Caco-2 (cell line): ENCODE measurements around the gene ZFP28. TPM values are rescaled to one million over a fixed set of nuclear protein-coding genes. Genes with fewer than 3 reads are reported as not detected.

Experiments used
- BruUV-seq: library from RNA; stranded (reverse); fragments of 400-500 nt; replicated peaks from 2 replicates; lab custom pipeline; 2021; lab: Mats Ljungman, UMichigan
- CTCF ChIA-PET: fragments of 300-600 bp; sonication (Branson Sonifier 250); formaldehyde crosslinking; loops from one replicate; lab custom pipeline; 2022; ENCODE audit warnings: antibody characterized with exemption; lab: Charles Lee
- POLR2A ChIA-PET: fragments of 300-600 bp; sonication (Branson Sonifier 250); formaldehyde crosslinking; loops from one replicate; lab custom pipeline; 2022; ENCODE audit warnings: antibody characterized with exemption; lab: Charles Lee
- DNase-seq, 2 experiments: peaks; one replicate each; pipeline versions ENCODE4 v3.0.0 to v3.0.0-alpha.2; 2020 to 2022
- H3K27me3 ChIP-seq: replicated peaks from 2 replicates; pipeline ENCODE4 v1.6.0; 2011; ENCODE audit warnings: low read length; ENCODE audit not compliant: control insufficient read depth, insufficient read depth
- H3K36me3 ChIP-seq: 2 replicates; pipeline ENCODE4 v1.5.1; 2011; ENCODE audit warnings: low read length; ENCODE audit not compliant: control insufficient read depth, insufficient read depth
- H3K4me1 ChIP-seq: fragments of 250-450 bp; sonication (Bioruptor Pico); 2 replicates; pipeline ENCODE4 v1.5.1; 2020; ENCODE audit warnings: mild to moderate bottlenecking
- H3K4me3 ChIP-seq: 2 replicates; pipeline ENCODE4 v1.5.1; 2011; ENCODE audit warnings: low read depth, mild to moderate bottlenecking, control low read depth, low read length
- H3K9me3 ChIP-seq: fragments of 250-450 bp; sonication (Bioruptor Pico); 2 replicates; pipeline ENCODE4 v1.5.1; 2020; ENCODE audit warnings: mild to moderate bottlenecking, moderate library complexity
- H3K27ac Mint-ChIP-seq: one replicate; pipeline ENCODE4 v1.8.0; 2022; ENCODE audit warnings: mixed read lengths; ENCODE audit not compliant: unreplicated experiment
- H3K27me3 Mint-ChIP-seq: one replicate; pipeline ENCODE4 v1.8.0; 2022; ENCODE audit warnings: mixed read lengths; ENCODE audit not compliant: insufficient read depth, unreplicated experiment
- H3K36me3 Mint-ChIP-seq: one replicate; pipeline ENCODE4 v1.8.0; 2022; ENCODE audit warnings: mild to moderate bottlenecking, mixed read lengths; ENCODE audit not compliant: insufficient read depth, unreplicated experiment
- H3K4me1 Mint-ChIP-seq: one replicate; pipeline ENCODE4 v1.8.0; 2022; ENCODE audit warnings: low read depth, mixed read lengths; ENCODE audit not compliant: unreplicated experiment
- H3K4me3 Mint-ChIP-seq: one replicate; pipeline ENCODE4 v1.8.0; 2022; ENCODE audit warnings: mild to moderate bottlenecking, moderate library complexity, mixed read lengths; ENCODE audit not compliant: unreplicated experiment
- H3K9me3 Mint-ChIP-seq: one replicate; pipeline ENCODE4 v1.8.0; 2022; ENCODE audit warnings: mixed read lengths; ENCODE audit not compliant: unreplicated experiment
- CTCF ChIP-seq, 2 experiments: fragments of 200-600 bp in 1 of 2; IDR thresholded peaks; 1 replicate in 1 of 2; 2 replicates in 1 of 2; pipeline versions ENCODE4 v1.5.1 to v1.8.0; 2011 to 2022; ENCODE audit warnings: antibody characterized with exemption in 1 of 2, control low read depth in 1 of 2, inconsistent platforms in 1 of 2, low read depth in 1 of 2, low read length in 1 of 2, mild to moderate bottlenecking in 1 of 2, moderate library complexity in 1 of 2; ENCODE audit not compliant: insufficient read depth in 1 of 2, severe bottlenecking in 1 of 2, unreplicated experiment in 1 of 2
- intact Hi-C: fragments of 100-400 bp; cut with micrococcal nuclease; formaldehyde crosslinking; loops from one replicate; pipeline ENCODE4 v1.10.0; 2022; ENCODE audit not compliant: unreplicated experiment
- total RNA-seq: library from RNA; stranded (reverse); gene quantifications from 2 replicates; pipeline ENCODE4 v1.2.3, GENCODE V29; 2022

Gene ZFP28
- total RNA-seq, 1 experiment from 2014 or later: not detected

- peaks cover 6% of the 10 kb centered on the region for H3K36me3 Mint-ChIP-seq
- Histone ChIP-seq H3K4me1 (no peaks in the 10 kb centered on the region), H3K4me3 (peak overlapping the region; percentile 61), H3K36me3 (no peaks in the 10 kb centered on the region), H3K27me3 (no peaks in the 10 kb centered on the region), H3K9me3 (peaks cover 43% of the 10 kb centered on the region)
- no peaks in the 10 kb centered on the region for H3K27me3 Mint-ChIP-seq
- ChIA-PET CTCF (no interaction called here), POLR2A (no interaction called here)
- peaks cover 32% of the 10 kb centered on the region for H3K9me3 Mint-ChIP-seq
- no TSS peak for BruUV-seq
- intact Hi-C loops: loop anchor here (1.0 kb wide), 1 partner anchor 28 kb away; the partner anchor contains the start of gene ZNF71
- peak in 1 of 2 experiments; percentile 51 for DNase-seq
- H3K4me3 Mint-ChIP-seq: peak overlapping the region; percentile 92
- no peak for TF ChIP-seq CTCF (IDR thresholded peaks at IDR 0.05; ENCODE audit: insufficient read depth in 1 of 2, low read depth in 1 of 2, low read length in 1 of 2, severe bottlenecking in 1 of 2, unreplicated experiment in 1 of 2)
- no peaks in the 10 kb centered on the region for H3K4me1 Mint-ChIP-seq
- peak overlapping the region; percentile 62 for H3K27ac Mint-ChIP-seq
Measured at GRCh38 chr19:56566904-56567273, 28.1 kb downstream of the ZFP28 start.

- Mint-ChIP-seq H3K4me3 (peak within 1 kb of the TSS; percentile 92), H3K27me3 (no peaks in the 10 kb centered on the region), H3K4me1 (no peaks in the 10 kb centered on the region), H3K36me3 (peaks cover 6% of the 10 kb centered on the region), H3K27ac (peak within 1 kb of the TSS; percentile 62), H3K9me3 (peaks cover 35% of the 10 kb centered on the region)
- TF ChIP-seq CTCF (IDR thresholded peaks at IDR 0.05; ENCODE audit: insufficient read depth in 1 of 2, low read depth in 1 of 2, low read length in 1 of 2, severe bottlenecking in 1 of 2, unreplicated experiment in 1 of 2): no peak
- no peaks in the 10 kb centered on the region for H3K27me3 ChIP-seq
- no peaks in the 10 kb centered on the region for H3K36me3 ChIP-seq
- ChIA-PET CTCF (no interaction called here), POLR2A (no interaction called here)
- H3K4me3 ChIP-seq: peak within 1 kb of the TSS; percentile 61
- BruUV-seq: no TSS peak
- intact Hi-C loops: loop anchor here (1.0 kb wide), 1 partner anchor 28 kb away; the partner anchor contains the start of gene ZNF71
- peaks cover 45% of the 10 kb centered on the region for H3K9me3 ChIP-seq
- peak; percentile 79 to 92 for DNase-seq
- no peaks in the 10 kb centered on the region for H3K4me1 ChIP-seq
Measured at GRCh38 chr19:56567274-56568120, 28.7 kb downstream of the ZFP28 start, which contains the start of gene ZNF470. Gene ZNF470, plus strand, starts transcription at chr19:56567468. Its CDS starts 2,844 bp downstream, at chr19:56570312.

GRCh38 chr19:56572589-56572988 is 33.8 kb downstream of the ZFP28 start:
- Mint-ChIP-seq H3K36me3 (peaks cover 5% of the 10 kb centered on the region), H3K4me1 (no peaks in the 10 kb centered on the region), H3K4me3 (no peak overlapping the region), H3K27ac (no peak overlapping the region), H3K27me3 (no peaks in the 10 kb centered on the region), H3K9me3 (peaks cover 37% of the 10 kb centered on the region)
- TF ChIP-seq CTCF (IDR thresholded peaks at IDR 0.05; ENCODE audit: insufficient read depth in 1 of 2, low read depth in 1 of 2, low read length in 1 of 2, severe bottlenecking in 1 of 2, unreplicated experiment in 1 of 2): no peak
- intact Hi-C loops: no loop called here
- CTCF ChIA-PET: no interaction called here
- Histone ChIP-seq H3K4me1 (no peaks in the 10 kb centered on the region), H3K36me3 (no peaks in the 10 kb centered on the region), H3K27me3 (no peaks in the 10 kb centered on the region), H3K4me3 (no peak overlapping the region), H3K9me3 (peaks cover 55% of the 10 kb centered on the region)
- POLR2A ChIA-PET: no interaction called here
- no peak for DNase-seq
- BruUV-seq: no TSS peak
